ENCODE data around the gene FGF3.
"Not testable (repeated sequence)": the region's sequence is repeated elsewhere in the genome, so short reads cannot be mapped to it uniquely, and the experiment has no call there.

The FGF3 gene

GRCh38 chr11:69770540-69770939 lies 48.7 kb downstream of the FGF3 start:
- Histone ChIP-seq H4K20me1 (ENCODE audit: low read depth, low read length) (no peaks in the 10 kb centered on the region), H3K9me3 (ENCODE audit: insufficient read depth, low read length) (no peaks in the 10 kb centered on the region), H3K36me3 (ENCODE audit: low read length) (no peaks in the 10 kb centered on the region), H3K4me2 (ENCODE audit: low read depth, low read length, poor library complexity, severe bottlenecking) (no peak overlapping the region), H2AFZ (ENCODE audit: low read depth, low read length, severe bottlenecking) (no peak overlapping the region), H3K27me3 (ENCODE audit: low read length) (no peaks in the 10 kb centered on the region), H3F3A (ENCODE audit: insufficient read depth) (no peaks in the 10 kb centered on the region), H3K4me3 (ENCODE audit: insufficient read depth, low read length, poor library complexity, severe bottlenecking) (no peak overlapping the region), H3K79me2 (ENCODE audit: insufficient read depth, low read length) (no peaks in the 10 kb centered on the region), H3K9ac (ENCODE audit: low read length) (no peak overlapping the region), H3K27ac (ENCODE audit: low read depth, low read length) (no peak overlapping the region), H3K9me2 (replicated peaks; ENCODE audit: insufficient read depth, low read length) (no peaks in the 10 kb centered on the region)
- TF ChIP-seq EZH2phosphoT487 (conservative IDR thresholded peaks at IDR 0.05; ENCODE audit: low read length), result no peak

- Histone ChIP-seq H3K9me2 (replicated peaks; ENCODE audit: insufficient read depth, low read length) (no peaks in the 10 kb centered on the region), H2AFZ (ENCODE audit: low read depth, low read length, severe bottlenecking) (no peak overlapping the region), H4K20me1 (ENCODE audit: low read depth, low read length) (no peaks in the 10 kb centered on the region), H3K9ac (ENCODE audit: low read length) (no peak overlapping the region), H3F3A (ENCODE audit: insufficient read depth) (no peaks in the 10 kb centered on the region), H3K9me3 (ENCODE audit: insufficient read depth, low read length) (no peaks in the 10 kb centered on the region), H3K4me2 (ENCODE audit: low read depth, low read length, poor library complexity, severe bottlenecking) (no peak overlapping the region), H3K79me2 (ENCODE audit: insufficient read depth, low read length) (no peaks in the 10 kb centered on the region), H3K4me3 (ENCODE audit: insufficient read depth, low read length, poor library complexity, severe bottlenecking) (no peak overlapping the region), H3K27me3 (ENCODE audit: low read length) (no peaks in the 10 kb centered on the region), H3K27ac (ENCODE audit: low read depth, low read length) (no peak overlapping the region), H3K36me3 (ENCODE audit: low read length) (no peaks in the 10 kb centered on the region)
- no peak for TF ChIP-seq EZH2phosphoT487 (conservative IDR thresholded peaks at IDR 0.05; ENCODE audit: low read length)
- TF ChIP-seq CTCF (IDR thresholded peaks at IDR 0.05; ENCODE audit: insufficient read depth, low read length, poor library complexity, severe bottlenecking), result no peak
These were observed 53.7 kb downstream of the FGF3 start for GRCh38 chr11:69765498-69765995.

- not testable (repeated sequence) for H3K4me2 ChIP-seq (ENCODE audit: low read depth, low read length, poor library complexity, severe bottlenecking); H3K36me3 ChIP-seq (ENCODE audit: low read length); H4K20me1 ChIP-seq (ENCODE audit: low read depth, low read length); H3K79me2 ChIP-seq (ENCODE audit: insufficient read depth, low read length); H3K4me3 ChIP-seq (ENCODE audit: insufficient read depth, low read length, poor library complexity, severe bottlenecking); H3K9me3 ChIP-seq (ENCODE audit: insufficient read depth, low read length); H3K27me3 ChIP-seq (ENCODE audit: low read length); H3K9ac ChIP-seq (ENCODE audit: low read length); H2AFZ ChIP-seq (ENCODE audit: low read depth, low read length, severe bottlenecking); H3K27ac ChIP-seq (ENCODE audit: low read depth, low read length); H3K9me2 ChIP-seq (replicated peaks; ENCODE audit: insufficient read depth, low read length); H3F3A ChIP-seq (ENCODE audit: insufficient read depth)
These were observed 54.3 kb downstream of the FGF3 start for GRCh38 chr11:69764918-69765317.

- Histone ChIP-seq H3K27me3 (ENCODE audit: low read length) (no peaks in the 10 kb centered on the region), H3K9me3 (ENCODE audit: insufficient read depth, low read length) (no peaks in the 10 kb centered on the region), H3K4me3 (ENCODE audit: insufficient read depth, low read length, poor library complexity, severe bottlenecking) (no peak overlapping the region), H2AFZ (ENCODE audit: low read depth, low read length, severe bottlenecking) (no peak overlapping the region), H3F3A (ENCODE audit: insufficient read depth) (no peaks in the 10 kb centered on the region), H3K36me3 (ENCODE audit: low read length) (no peaks in the 10 kb centered on the region), H3K9me2 (replicated peaks; ENCODE audit: insufficient read depth, low read length) (no peaks in the 10 kb centered on the region), H3K4me2 (ENCODE audit: low read depth, low read length, poor library complexity, severe bottlenecking) (no peak overlapping the region), H3K27ac (ENCODE audit: low read depth, low read length) (no peak overlapping the region), H3K9ac (ENCODE audit: low read length) (no peak overlapping the region), H3K79me2 (ENCODE audit: insufficient read depth, low read length) (no peaks in the 10 kb centered on the region), H4K20me1 (ENCODE audit: low read depth, low read length) (no peaks in the 10 kb centered on the region)
- no peak for TF ChIP-seq EZH2phosphoT487 (conservative IDR thresholded peaks at IDR 0.05; ENCODE audit: low read length)
These were observed 58.9 kb downstream of the FGF3 start for GRCh38 chr11:69760319-69760718.

Measured in SU-DHL-6 (cell line).